ENCODE data around the gene ZFHX3.

Gene ZFHX3

DNA sequence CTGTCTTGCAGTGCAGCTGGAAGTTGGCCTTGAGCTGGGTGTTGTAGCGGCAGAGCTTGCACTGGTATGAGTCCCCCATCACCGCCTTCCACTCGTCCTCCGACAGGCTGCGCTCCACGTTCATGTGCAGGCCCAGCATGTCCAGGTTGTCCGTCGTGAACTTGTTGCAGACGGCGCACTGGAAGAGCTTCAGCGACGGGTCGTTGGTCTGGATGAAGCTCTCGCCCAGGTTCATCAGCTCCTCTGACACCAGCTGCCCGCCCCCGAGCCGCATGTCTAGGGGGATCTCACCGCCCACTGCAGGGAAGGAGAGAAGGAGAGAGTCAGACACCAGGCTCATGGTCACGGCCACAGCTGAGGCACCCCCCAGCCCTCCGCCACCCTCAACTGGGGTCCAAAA, 97.3 kb downstream of the ZFHX3 start:
- DNase-seq (ENCODE audit: low read depth in 2 of 2) = no peak

DNA sequence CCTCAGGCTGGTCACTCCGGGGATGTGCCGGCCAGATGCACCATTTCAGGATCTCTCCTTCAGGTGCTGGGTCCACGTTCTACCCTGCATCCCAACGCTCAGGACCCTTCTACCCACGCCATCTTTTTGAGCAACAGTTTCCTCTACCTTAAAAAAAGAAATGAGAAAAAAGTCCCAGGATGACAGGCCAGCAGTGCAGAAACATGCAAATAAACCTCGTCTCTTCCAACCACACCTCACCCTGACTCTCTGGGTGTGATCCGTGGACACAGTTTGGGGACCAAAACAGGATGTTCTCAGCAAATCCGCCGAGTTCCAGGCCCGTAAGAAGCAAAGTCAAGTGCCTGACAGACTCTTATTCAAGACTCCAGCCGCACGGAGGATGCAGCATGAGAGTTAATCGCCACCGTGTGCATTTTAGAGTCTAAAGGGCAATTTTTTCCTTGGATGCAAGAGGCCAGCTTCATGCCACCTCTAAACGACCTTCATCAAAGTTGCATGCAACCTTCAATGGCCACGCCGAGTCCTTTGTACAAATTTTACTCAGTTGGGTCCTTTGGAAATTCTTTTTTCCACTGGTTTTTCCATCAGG, 99.6 kb downstream of the ZFHX3 start:
- DNase-seq (ENCODE audit: low read depth in 2 of 2) = no peak

DNA sequence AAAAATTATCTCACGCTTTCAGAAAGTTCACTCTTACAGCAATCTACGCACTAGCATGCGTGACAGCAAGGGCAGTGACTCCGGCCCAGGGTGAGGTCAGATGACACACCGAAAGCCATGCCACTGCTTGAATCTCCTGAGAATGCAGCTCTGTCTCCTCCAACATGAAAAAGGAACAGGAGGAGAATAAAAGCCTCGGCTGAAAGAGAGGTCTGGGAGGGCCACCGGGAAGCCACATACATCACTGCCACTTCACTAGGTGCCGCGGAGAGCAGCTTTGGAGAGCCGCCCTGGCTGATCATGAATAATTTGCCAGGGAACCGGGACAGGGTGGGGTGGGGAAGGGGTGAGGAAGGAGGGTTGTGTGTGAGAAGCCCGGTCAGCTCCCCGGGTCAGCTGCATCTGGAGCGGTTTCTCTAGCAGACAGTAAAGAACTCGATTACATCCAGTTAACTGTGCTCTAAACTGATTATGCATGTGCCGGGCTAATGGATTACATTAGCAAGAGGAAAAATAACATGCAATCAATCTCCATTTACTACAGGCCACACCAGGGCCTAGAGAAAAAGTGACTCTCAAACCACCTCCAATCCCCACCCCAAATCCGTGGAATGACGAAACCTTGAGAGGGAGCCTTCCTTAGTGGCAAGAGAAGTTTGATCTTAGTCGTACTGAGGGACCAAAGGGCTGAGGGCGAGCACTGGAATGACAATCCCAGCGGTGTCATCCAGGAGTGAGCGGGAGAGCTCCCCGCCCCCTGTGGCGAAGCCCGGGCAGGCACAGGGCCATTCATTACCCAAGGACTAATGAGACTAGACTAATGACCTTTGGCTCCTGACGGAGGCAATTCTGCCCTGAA, 100.3 kb downstream of the ZFHX3 start:
- DNase-seq (ENCODE audit: low read depth in 2 of 2) = no peak

DNA sequence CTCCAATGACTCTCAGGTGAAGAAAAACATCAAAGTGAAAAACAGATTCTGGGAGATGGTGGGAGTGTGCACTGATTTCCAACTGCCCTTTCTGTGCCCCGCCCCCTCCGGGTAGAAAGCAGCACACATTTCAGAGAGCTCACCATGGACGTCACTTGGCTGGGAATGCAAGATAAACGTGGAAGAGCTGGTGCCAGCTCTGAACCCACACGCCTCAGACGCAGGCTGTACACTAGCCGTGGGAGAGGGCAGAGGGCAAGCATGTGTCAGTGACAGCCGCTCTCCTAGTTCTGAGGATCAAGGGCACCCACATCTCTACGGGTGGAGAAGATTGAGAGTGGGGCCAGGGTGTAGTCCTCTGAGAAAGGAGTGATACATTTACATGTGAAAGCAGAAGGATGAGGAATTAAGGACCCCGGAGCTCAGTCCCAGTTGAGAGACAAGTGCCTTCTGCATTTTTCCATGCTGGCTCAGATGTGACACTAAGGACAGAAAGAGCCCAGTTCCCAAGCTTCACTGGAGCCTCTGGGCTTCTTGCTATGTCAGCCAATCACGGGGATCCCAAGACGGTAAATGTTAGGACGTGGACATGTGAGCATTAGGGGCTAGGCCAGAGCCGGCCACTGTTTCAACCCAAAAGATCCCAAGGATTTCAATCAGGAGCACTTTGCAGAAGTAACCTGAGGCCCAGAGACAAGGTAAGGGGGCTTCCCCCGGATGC, 101.3 kb downstream of the ZFHX3 start:
- no peak for DNase-seq (ENCODE audit: low read depth in 2 of 2)

DNA sequence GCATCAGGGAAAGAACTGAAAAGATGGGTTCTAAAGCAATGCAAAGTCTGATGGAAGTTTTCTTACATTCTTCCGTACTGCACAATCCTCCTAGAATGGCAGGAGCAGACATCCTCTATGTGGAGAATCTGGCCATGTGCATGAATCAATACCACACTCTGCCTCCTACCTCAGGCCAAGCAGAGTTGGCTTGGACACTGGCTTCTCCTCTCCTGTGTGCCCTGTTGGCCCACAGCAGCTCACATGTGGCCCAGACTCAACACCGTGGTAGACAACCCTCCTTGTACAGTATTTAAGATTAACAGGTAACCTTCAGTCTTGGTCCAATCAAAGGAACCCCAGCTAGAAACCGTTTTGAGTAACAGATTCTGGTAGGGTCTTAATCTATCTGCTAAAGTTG, 101.9 kb downstream of the ZFHX3 start:
- no peak for DNase-seq (ENCODE audit: low read depth in 2 of 2)

DNA sequence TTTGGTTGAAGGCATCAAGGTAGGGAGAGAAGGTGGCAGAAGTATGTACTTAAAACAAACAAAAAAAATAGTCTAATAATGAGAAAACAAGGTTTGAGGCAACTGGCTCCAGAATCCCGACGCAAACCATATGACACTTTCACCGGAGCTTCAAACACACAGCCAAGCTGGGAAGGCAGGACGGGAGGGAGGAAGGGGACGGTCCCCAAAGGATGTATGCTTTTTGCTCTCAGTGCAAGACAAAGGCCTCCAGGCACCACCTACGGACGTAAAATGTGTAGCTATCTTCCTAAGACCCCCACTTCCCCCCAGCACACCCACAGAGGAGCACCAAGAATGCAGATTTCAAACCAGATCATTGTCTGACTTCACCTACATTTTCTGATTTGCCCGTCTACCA, 102.3 kb downstream of the ZFHX3 start:
- no peak for DNase-seq (ENCODE audit: low read depth in 2 of 2)

DNA sequence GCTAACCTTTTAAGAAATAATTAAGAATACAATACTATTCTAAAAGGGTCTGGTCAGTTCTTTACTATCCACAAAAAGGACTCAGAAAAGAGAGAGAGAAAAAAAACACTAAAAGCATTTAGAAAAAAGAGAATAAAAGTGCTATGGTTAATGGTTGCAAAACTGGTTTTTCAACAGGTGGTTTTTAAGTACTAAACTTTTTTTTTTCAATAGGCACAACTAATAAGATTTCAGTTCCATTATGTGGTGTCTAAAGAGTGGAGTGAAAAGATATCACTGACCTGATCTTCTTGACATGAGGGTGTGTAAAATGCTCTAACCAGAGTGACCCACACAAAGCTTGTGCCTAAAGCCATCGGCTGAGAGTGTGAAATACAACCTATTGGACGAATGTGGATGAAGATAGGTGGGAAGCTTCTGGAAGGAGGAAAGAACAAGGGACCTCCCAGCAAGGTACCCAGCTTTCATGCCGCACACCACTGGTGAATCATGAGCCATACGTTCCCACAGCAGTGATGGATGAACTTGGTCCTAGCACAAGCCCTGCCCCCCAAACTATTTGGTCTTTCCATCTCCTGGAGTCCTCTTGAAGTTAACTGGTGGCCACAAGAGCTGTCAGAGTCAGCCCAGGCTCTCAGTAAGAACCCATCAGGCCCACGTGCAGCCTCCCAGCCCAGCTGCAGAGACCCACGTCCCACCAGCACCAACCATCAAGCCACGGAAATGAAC, 103.0 kb downstream of the ZFHX3 start:
- no peak for DNase-seq (ENCODE audit: low read depth in 2 of 2)

DNA sequence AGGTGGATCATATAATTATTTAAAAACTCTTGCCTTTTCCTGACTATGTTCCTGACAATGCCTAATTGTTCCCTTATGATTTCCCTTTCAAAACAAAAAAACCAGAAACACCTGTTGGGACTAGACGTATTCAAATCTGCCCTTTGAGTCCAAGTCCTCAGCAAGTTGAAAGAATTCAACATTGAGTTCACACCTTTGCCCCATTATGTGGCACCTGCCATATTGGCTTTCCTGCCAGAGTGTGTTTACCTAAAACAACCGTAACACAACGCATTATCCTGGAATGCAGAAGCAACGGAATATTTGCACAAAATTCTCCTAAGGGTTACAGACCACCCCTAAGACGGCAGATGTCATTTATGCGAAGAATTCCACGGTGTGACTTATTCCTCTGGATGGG, 105.9 kb downstream of the ZFHX3 start:
- no peak for DNase-seq (ENCODE audit: low read depth in 2 of 2)

DNA sequence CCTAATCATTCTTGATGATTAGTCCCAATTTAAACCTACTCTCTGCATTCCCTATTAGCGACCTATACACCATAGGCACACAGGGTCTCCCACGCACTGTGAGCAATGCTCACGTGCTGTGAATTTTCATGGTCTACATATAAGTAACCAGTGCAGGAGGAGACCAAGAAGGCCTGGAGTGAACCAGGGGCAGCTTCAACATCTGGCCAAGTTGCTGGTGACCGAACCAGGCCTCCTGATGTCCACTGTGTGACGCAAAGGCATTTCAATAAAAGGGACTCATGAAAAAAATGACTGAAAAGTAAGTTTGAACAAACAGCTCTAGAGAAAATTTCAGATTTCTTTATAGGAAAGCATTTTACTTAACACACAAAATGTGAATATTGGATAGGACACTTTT, 107.0 kb downstream of the ZFHX3 start:
- no peak for DNase-seq (ENCODE audit: low read depth in 2 of 2)

DNA sequence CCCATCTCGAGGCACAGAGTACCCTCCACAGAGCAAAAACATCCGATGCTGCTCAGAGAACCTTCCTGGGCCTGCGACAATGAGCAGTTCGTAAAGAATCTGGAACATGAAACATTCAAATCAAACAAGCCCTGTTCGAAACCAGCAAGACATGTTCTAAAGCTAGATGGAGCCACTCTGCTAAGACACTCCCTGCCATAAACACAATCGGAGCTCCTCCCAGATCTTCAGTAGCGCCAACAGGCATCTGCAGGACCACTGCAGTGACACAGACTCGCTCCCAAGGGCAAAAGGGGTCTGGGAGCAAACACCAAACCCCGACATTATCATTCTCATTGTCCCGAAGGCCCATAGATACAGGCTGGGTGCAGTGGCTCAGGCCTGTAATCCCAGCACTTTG, 108.7 kb downstream of the ZFHX3 start:
- no peak for DNase-seq (ENCODE audit: low read depth in 2 of 2)

DNA sequence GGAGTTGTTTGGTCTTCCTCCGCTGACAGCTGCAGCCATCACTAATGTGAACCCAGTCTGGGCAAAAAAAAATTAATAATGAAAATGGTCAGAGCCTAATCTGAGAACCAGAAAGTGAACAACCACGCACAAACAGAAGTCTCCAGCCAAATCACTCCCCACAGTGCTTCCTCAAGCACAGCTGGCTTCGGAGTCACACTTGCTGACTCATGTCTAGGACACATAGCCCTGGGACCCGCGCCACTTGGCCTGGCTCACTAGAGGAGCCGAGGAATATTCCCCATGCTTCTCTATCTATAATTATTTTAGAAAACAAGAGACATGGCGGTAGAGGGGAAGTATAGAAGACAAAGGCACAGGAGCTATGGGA, 109.1 kb downstream of the ZFHX3 start:
- DNase-seq (ENCODE audit: low read depth in 2 of 2) = no peak

DNA sequence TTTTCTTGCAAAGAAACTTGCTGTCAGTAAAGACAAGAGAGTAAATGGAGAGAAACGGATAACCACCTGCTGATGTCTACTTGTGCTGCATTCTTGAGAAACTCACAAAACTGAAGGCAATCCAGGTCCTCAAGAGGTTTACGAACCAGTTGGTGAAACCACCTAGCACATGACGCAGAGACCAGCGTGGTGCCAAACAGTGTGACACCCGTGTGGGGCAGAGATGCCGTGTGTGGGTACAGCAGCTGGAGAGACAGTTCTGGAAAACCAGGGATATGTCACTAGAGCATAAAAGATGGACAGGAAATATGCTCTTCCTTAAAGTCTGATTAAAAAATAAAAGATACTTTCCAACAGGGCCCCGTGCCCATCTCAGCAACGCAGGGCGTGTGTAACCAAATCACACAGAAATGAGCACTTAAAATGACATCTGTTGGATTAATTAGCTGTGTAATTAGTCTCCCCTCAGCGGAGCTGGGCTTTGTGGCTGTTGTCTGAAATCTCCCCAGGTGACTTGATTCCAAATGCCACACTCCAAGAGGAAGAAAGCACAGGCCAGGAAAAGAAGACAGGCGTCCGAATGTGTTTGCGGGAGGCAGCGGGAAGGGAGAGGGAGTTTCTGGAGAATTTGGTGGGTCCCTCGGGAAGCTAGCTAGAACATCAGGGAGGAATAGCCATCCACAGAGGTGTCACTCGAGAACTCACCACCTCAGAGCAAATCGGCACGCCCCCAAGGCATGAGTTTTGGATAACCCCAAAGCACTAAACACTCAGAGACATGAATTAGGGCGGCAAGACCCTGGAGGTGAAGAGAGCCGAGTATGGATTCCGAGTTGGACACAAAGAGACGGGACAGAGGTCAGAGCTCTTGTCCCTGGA, 109.8 kb downstream of the ZFHX3 start:
- DNase-seq (ENCODE audit: low read depth in 2 of 2) = no peak

DNA sequence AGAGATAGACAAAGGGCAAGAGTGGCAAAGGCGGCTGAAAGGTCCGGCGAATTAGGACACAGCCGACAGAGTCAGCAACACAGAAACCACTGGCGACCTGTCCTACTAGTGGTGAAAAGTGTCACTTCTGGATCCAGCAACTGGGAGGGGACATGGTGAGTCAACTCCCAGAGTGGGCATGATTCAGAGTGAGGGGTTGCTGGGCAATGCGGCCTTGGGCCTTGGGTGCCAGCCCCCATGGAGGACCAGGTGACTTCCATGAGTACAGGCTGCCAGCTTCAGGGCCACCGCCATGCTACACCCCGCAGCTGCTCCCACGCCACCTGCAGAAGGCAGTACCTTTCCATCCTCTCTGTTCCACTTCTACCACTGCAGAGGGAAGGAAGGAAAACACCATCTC, 110.6 kb downstream of the ZFHX3 start:
- no peak for DNase-seq (ENCODE audit: low read depth in 2 of 2)

DNA sequence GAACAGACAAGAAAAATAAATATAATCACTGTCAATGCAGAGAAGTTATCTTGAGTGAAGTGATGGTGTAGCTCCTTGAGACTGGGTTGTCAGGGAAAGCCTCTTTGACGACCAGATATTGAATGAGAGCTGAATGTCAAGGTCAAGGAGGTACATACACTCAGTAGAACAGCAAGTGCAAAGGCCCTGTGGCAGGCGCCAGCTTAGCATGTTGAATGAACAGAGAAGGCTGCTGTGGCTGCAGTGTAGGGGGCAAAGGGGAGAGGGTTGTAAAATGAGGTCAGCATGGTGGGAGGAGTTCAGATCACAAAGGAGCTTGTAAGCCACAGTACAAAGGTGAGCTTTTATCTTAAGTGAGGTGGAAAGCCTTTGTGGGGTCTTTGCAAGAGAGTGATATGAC, 111.5 kb downstream of the ZFHX3 start:
- DNase-seq (ENCODE audit: low read depth in 2 of 2) = no peak

DNA sequence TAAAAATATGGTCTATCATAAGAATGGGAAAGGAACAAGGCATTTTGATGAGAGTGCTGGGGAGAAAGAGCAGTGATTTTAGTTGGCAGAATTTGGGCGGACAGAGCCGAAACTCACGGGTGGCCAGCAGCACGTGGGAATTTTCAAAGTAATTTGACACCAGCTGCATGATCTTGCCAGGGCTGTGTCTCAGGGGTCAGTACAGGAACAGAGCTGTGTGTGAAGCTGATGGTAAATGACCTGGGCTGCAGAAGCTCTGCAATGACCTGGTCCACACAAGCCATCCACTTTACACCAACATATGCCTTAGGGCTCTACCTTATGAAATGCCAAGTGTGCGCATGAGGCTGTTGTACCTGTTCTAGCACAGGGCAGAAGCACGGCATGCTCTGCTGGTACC, 112.0 kb downstream of the ZFHX3 start:
- DNase-seq (ENCODE audit: low read depth in 2 of 2) = no peak

DNA sequence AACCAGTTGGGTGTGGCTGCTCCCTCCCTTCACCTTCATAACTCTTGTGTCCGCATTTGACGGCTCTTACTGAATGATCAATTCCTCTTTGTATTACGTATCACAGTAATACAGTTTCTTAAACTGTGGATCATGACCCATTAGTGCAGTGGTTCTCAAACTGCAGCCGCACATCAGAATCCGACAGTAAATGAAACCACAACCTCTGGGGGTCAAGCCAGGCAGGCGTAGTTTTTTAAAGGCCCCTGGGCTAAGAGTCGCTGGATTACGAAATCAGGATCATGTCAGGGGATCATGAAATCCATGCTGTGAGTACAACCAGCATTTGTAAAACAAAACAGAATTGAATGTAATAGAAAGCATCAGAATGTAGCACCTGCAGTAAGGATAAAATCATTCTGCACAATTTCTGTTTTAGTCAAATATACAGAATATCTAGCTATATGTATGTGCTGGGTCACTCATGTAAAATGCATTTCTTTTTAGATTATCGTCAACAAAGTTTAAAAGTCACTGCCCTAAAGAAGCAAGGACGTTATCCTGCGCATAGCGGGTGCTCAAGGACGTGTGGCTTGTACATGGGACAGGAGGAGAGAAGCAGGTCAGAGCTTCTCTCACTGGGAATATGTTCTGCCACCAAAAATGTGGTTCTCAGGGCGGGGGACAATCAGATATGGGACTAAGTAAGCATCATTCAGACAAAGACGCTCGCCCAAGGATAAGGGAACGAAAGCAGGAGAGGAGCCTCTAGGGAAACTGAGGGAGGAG, 113.1 kb downstream of the ZFHX3 start:
- no peak for DNase-seq (ENCODE audit: low read depth in 2 of 2)

DNA sequence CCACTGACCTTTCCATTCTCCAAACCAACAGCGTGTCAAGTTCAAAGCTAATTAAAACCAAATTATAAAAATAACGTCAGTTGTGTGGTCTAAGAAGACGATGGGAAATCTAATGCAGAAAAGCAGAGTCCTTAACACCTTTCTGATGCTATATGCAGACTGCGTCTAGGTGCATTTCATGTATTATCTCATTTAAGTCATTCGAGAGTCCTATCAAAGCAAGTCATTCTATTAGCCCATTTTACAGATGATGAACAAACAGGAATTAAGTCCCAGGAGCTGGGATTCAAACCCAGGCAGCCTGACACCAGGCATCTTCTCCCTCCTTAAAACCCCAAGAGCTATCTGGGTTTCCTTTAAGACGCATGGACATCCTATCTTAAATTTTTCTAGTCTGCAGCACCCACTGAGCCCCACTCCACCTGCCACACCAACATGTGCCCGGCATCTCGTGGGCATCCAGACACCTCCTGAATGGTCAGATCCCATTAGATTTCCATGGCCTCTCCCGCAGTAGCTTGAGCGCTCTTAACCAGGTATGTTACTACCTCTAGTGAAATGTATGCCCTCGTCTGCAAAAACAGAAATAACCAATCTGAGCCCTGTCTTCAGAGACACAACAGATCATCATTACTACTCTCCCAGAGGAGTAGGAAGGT, 115.1 kb downstream of the ZFHX3 start:
- DNase-seq (ENCODE audit: low read depth in 2 of 2) = no peak

DNA sequence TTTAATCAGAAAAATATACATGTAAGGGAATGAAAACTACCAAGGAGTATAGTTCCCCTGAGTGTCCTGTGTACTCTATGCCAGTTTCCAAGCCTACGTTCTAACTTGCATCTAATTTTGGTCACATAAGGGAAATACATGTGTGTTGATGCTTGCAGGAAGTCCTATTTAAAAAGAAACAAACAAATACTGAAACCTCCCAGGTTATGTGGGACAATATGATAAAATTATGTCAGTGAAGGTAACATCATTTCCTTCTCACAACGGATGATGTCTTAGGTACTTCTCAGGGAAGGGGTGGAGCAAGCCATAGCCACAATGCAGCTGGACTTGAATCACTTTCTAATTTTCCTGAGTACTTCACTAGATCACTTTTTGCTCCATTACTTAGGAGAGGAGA, 115.9 kb downstream of the ZFHX3 start:
- DNase-seq (ENCODE audit: low read depth in 2 of 2) = no peak

DNA sequence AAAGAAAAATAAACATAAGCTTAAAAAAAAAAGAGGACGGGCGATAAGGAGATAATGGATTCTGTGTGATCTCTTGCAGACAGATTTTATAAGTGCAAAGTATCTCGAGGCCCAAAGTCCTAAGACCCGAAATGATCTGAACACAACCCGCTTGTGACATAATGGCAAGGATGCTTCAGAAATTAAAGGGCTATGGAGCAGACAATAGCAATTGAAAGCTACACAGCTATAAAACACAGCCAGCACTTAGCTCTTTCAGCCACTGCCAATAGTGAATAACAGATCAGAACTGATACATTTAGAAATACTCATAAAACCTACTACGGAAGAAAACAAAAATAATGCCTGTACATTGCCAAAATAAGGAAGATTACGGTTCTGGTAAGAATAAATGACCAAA, 117.5 kb downstream of the ZFHX3 start:
- DNase-seq (ENCODE audit: low read depth in 2 of 2) = no peak
